ENCODE measurements around the gene NPAS1.

NPAS1 gene

GRCh38 chr19:47019431-47020041 lies at the start of gene NPAS1:
TSS of gene NPAS1 (plus strand) at chr19:47019837. CDS start at chr19:47021048, 1,211 bp downstream.
- TF ChIP-seq CTCF (conservative IDR thresholded peaks at IDR 0.05): no peak
- H3K27ac ChIP-seq: peak within 1 kb of the TSS; percentile 14; the same call in 1 of the 2 replicates

- H3K27ac ChIP-seq: no peak overlapping the region
- no peak for TF ChIP-seq CTCF (conservative IDR thresholded peaks at IDR 0.05)
Measured at GRCh38 chr19:46970815-46971214, 48.8 kb upstream of the NPAS1 start.

GRCh38 chr19:46972311-46972710 lies 47.3 kb upstream of the NPAS1 start:
- no peak for TF ChIP-seq CTCF (conservative IDR thresholded peaks at IDR 0.05)
- no peak overlapping the region for H3K27ac ChIP-seq

GRCh38 chr19:46974181-46974580 lies 45.5 kb upstream of the NPAS1 start:
- H3K27ac ChIP-seq: peak overlapping the region; percentile 89

GRCh38 chr19:46975011-46975924 lies 44.4 kb upstream of the NPAS1 start:
- no peak for TF ChIP-seq CTCF (conservative IDR thresholded peaks at IDR 0.05)
- H3K27ac ChIP-seq: peak overlapping the region; percentile 89

More at GRCh38 chr19:46974181-46974580, 45.5 kb upstream of the NPAS1 start:
- no peak for TF ChIP-seq CTCF (conservative IDR thresholded peaks at IDR 0.05)

- H3K27ac ChIP-seq: peak overlapping the region; percentile 89
- TF ChIP-seq CTCF (conservative IDR thresholded peaks at IDR 0.05): no peak
Measured at GRCh38 chr19:46975925-46976782, 43.5 kb upstream of the NPAS1 start.

Measured in VCaP (cell line).